Stimulated activated CD8-positive, alpha-beta memory T cell treated with anti-CD3 and anti-CD28 coated beads, Interleukin-12 subunit alpha, Interleukin-12 subunit beta, amount 100 ng/mL, for 1 hour (primary cell): ENCODE measurements around the gene NUMBL.
"Not testable (repeated sequence)": the region's sequence is repeated elsewhere in the genome, so short reads cannot be mapped to it uniquely, and the experiment has no call there.

ENCODE experiments used
- DNase-seq: peaks from one replicate; pipeline ENCODE4 v3.0.0-alpha.2; 2020; ENCODE audit warnings: low read depth

The NUMBL gene

GRCh38 chr19:40690050-40690692, at the start of gene NUMBL:
Gene NUMBL, minus strand, starts transcription at chr19:40690651. Its CDS starts 168 bp downstream, at chr19:40690483.
- no peak for DNase-seq

DNA sequence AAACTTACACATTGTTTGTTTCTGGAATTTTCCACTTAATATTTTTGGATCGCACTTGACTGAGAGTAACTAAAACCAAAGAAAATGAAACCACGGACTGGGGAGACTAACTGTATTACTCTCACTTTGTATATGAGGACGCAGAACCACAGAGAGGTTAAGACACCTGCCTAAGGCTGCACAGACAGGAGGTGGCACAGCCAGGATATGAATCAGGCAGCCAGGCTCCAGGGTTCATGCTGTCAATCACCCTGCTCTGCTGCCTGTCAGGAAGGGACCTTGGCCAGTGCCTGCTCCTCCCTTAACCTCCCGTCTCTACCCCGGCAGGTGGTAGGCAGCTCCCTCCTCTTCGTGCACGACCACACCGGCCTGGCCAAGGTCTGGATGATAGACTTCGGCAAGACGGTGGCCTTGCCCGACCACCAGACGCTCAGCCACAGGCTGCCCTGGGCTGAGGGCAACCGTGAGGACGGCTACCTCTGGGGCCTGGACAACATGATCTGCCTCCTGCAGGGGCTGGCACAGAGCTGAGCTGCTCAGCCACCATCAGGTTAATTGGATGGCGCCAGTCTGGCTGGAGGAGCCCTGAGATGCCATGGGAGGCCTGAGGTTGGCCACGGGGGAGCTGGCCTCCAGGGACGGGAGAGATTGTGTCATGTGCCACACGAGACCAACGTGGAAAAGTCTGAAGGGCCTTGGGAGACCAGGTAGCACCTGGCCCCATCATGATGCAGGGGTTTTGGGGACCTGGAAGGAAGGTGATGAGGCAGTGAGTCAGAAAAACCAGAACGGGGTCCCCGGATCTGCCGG, 48.8 kb upstream of the NUMBL start:
- no peak for DNase-seq

DNA sequence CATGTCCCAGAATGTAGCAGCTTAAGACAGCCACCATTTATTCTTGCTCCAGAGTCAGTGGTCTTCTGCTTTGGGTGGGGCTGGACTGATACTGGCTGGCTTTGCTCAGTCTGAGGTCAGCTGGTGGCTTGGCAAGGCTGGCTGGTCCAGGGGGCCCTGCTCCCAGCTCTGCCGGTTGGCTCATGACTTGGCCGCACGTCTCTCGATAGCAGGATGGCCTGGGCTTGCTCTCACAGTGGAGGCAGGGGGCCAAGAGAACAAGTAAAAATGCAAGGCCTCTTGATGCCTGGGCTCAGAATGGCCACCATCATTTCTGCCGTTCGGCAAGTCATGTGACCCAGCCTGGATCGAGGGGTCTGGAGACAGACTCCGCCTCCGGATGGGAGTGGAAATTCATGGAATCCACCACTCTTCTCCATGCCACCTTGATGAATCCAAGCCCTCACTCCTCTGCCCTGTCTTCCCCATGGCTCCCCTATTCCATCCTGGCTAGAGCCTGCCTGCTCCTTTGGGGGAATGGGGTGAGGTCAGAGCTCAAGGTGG, 46.7 kb upstream of the NUMBL start:
- DNase-seq, result no peak

- DNase-seq, result no peak
These were observed 46.2 kb upstream of the NUMBL start for GRCh38 chr19:40736661-40737060.

DNA sequence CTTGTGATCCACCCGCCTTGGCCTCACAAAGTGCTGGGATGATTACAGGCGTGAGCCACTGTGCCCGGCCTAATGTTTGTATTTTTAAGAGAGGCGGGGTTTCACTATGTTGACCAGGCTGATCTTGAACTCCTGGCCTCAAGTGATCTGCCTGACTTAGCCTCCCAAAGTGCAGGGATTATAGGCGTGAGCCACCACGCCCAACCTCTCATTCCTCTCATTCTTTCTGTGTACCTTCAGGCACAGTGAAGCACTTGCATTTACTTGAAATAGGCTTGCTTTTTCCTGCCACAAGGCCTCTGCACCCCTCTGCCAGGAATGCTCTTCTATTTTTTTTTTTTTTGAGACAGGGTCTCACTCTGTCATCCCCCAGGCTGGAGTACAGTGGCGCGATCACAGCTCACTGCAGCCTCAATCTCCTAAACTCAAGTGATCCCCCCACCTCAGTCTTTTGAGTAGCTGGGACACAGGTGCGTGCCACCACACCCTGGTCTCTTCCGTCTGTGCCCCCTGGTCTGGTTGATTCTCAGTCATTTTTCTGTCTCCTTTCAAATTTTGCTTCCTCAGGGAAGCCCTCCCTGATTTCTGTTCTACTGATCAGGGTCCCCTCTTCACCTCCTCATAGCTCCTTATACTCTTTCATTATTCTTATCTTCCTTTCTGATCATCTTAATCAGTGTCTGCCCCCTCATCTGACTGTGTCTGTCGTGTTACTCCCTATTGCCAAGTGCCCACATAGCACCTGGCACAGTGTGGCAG, 44.7 kb upstream of the NUMBL start:
- DNase-seq, result no peak

GRCh38 chr19:40733149-40733548, 42.7 kb upstream of the NUMBL start:
- DNase-seq, result no peak

DNA sequence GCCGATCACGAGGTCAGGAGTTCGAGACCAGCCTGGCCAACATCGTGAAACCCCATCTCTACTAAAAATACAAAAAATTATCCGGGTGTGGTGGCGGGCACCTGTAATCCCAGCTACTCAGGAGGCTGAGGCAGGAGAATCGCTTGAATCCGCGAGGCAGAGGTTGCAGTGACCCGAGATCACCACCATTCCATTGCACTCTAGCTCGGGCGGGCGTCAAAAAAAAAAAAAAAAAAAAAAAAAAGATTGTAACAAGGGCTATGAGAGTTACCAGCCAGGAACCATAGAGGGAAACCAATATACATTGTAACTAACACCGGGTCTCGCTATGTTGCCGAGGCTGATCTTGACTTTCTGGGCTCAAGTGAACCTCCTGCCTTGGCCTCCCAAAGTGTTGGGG, 41.9 kb upstream of the NUMBL start:
- DNase-seq, result not testable (repeated sequence)

GRCh38 chr19:40730065-40730464, 39.6 kb upstream of the NUMBL start:
- not testable (repeated sequence) for DNase-seq

- no peak for DNase-seq
These were observed 35.8 kb upstream of the NUMBL start for GRCh38 chr19:40726279-40726678.

GRCh38 chr19:40724855-40725254, 34.4 kb upstream of the NUMBL start:
- DNase-seq, result no peak

DNA sequence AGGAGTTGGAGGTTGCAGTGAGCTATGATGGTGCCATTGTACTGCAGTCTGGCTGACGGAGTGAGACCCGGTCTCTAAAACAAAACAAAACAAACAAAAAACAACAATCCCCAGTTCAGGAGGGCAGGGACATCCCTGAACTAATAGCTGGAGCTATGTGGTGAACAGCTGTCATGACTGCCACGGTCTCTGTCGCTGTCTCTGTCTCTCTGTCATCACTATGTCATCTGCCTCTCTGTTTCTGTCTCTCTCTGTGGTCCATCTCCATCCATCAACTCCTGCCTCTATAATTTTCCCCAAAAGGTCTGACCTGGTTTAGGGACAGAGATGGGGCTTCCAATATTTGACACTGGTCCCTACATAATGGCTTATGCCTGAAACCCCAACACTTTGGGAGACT, 33.9 kb upstream of the NUMBL start:
- no peak for DNase-seq

- DNase-seq, result no peak
These were observed 33.3 kb upstream of the NUMBL start for GRCh38 chr19:40723661-40724254.

GRCh38 chr19:40721936-40722661, 31.6 kb upstream of the NUMBL start:
- DNase-seq, result no peak

GRCh38 chr19:40721140-40721486, 30.7 kb upstream of the NUMBL start:
- DNase-seq, result no peak

DNA sequence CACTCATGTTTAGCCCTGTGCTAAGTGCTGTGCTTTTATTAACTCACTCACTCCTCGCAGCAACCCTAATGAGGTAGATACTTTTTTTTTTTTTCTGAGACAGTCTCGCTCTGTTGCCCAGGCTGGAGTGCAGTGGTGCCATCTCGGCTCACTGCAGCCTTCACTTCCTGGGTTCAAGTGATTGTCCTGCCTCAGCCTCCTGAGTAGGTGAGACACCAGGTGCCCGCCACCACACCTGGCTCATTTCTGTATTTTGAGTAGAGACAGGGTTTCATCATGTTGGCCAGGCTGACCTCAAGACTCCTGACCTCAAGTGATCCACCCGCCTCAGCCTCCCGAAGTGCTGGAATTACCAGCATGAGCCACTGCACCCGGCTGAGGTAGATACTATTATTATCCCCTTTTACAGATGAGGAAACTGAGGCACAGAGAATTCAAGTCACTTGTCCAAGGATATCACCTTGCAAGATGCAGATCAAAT, 29.0 kb upstream of the NUMBL start:
- DNase-seq, result no peak

DNA sequence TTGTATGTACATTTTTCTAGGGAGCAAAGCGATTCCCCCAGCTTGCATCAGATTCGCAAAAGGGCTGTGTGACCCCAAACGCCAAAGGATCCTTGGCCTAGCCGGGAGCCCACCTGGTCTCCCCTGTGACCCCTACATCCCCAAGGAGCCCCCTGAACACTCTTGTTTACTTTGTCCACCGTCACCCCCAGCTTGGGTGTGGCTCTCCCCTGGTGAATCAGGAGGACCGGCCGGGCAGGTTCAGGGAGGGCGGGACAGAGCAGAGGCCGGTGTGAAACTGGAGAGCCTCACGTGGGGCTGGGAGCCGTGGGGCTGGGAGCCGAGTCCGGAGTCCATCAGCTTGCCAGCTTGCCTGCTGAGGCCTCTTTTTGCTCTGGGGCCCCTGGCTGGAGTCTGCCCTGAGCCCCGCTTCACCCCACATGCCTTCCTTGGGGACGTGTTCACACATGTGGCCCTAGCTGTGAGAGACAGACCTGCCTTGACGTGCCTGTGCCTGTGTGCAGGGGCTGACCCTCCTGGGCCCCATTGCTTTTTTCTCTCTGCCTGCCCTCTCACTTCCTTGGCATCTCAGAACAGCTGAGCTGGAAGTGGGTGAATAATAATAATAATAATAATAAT, 28.4 kb upstream of the NUMBL start:
- no peak for DNase-seq

DNA sequence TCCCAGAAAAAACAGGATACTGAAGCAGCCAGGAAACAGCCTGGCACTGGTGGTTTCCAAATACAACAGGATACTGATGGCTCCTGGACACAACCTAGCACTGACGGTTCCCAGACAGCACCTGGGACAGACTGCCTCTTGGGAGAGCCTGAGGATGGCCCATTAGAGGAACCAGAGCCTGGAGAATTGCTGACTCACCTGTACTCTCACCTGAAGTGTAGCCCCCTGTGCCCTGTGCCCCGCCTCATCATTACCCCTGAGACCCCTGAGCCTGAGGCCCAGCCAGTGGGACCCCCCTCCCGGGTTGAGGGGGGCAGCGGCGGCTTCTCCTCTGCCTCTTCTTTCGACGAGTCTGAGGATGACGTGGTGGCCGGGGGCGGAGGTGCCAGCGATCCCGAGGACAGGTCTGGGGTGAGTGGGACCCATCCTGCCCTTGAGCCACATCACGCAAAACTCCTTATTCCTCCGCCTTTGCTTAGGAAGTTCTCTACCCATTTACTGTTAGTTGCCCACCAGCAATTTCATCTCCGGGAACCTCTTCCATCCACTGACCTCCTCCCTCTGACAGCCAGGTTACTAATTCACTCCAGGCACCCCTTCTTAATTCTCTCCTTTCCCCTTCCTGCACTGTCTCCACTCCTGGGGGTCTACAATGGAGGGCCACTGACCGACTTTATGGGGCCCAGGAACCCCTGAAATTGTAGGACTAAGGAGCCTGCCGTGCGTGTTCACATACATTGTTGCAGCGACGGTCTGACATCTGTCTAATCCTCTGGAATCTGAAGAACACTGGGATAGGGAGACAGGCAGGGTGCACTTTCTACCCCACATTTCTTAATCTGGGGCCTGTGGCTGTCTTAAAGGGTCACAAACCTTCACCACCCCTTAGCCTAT, 27.7 kb upstream of the NUMBL start:
- no peak for DNase-seq

GRCh38 chr19:40717325-40717879, 27.0 kb upstream of the NUMBL start:
- no peak for DNase-seq

- peak; percentile 100 for DNase-seq
These were observed 26.3 kb upstream of the NUMBL start, which contains the start of the genes COQ8B and ITPKC for GRCh38 chr19:40716482-40717324. Gene COQ8B, minus strand, starts transcription at chr19:40716886. Its CDS starts 2,254 bp downstream, at chr19:40714632. Gene ITPKC, plus strand, starts transcription at chr19:40717112. Its CDS starts 24 bp downstream, at chr19:40717136.
